KMS-11 (cell line): ENCODE data around the gene OPRM1.

Source experiments
- H2AFZ ChIP-seq: fragments of 200-600 bp; sonication (generic); 2 replicates; pipeline ENCODE4 v1.6.1; 2016; ENCODE audit warnings: antibody characterized with exemption, mixed run types, low read depth
- H3K27ac ChIP-seq: fragments of 200-600 bp; sonication (generic); 2 replicates; pipeline ENCODE4 v1.6.1; 2016; ENCODE audit warnings: mild to moderate bottlenecking, mixed run types
- H3K27me3 ChIP-seq: fragments of 200-600 bp; sonication (generic); 2 replicates; pipeline ENCODE4 v1.6.1; 2017; ENCODE audit warnings: mild to moderate bottlenecking, low read depth, mixed run types, moderate library complexity; ENCODE audit not compliant: insufficient read depth
- H3K36me3 ChIP-seq: fragments of 200-600 bp; sonication (generic); 2 replicates; pipeline ENCODE4 v1.6.1; 2017; ENCODE audit warnings: mild to moderate bottlenecking, mixed run types; ENCODE audit not compliant: insufficient read depth
- H3K4me1 ChIP-seq: fragments of 200-600 bp; sonication (generic); 2 replicates; pipeline ENCODE4 v1.6.1; 2016; ENCODE audit warnings: mild to moderate bottlenecking, low read depth, mixed run types; ENCODE audit not compliant: poor library complexity, severe bottlenecking
- H3K4me2 ChIP-seq: fragments of 200-600 bp; sonication (generic); 2 replicates; pipeline ENCODE4 v1.7.0; 2016; ENCODE audit warnings: mild to moderate bottlenecking, mixed run types
- H3K4me3 ChIP-seq: fragments of 200-600 bp; sonication (generic); IDR thresholded peaks from 2 replicates; pipeline ENCODE4 v1.6.1; 2017; ENCODE audit warnings: low read depth, low read length, mixed read lengths; ENCODE audit not compliant: insufficient read depth
- H3K79me2 ChIP-seq: fragments of 200-600 bp; sonication (generic); 2 replicates; pipeline ENCODE4 v1.6.1; 2016; ENCODE audit warnings: low read depth, mixed run types; ENCODE audit not compliant: insufficient read depth
- H3K9ac ChIP-seq: fragments of 200-600 bp; sonication (generic); 2 replicates; pipeline ENCODE4 v1.6.1; 2016; ENCODE audit warnings: mild to moderate bottlenecking, mixed run types
- H4K20me1 ChIP-seq: fragments of 200-600 bp; sonication (generic); 2 replicates; pipeline ENCODE4 v1.6.1; 2016; ENCODE audit warnings: mild to moderate bottlenecking, mixed run types; ENCODE audit not compliant: insufficient read depth
- TF ChIP-seq, protein P1 (sequence below): fragments of 200-600 bp; sonication (generic); conservative IDR thresholded peaks from 2 replicates; pipeline ENCODE4 v1.6.1; 2017; ENCODE audit warnings: low read depth, mild to moderate bottlenecking, antibody characterized with exemption, low read length, moderate library complexity, mixed read lengths

The OPRM1 gene

DNA sequence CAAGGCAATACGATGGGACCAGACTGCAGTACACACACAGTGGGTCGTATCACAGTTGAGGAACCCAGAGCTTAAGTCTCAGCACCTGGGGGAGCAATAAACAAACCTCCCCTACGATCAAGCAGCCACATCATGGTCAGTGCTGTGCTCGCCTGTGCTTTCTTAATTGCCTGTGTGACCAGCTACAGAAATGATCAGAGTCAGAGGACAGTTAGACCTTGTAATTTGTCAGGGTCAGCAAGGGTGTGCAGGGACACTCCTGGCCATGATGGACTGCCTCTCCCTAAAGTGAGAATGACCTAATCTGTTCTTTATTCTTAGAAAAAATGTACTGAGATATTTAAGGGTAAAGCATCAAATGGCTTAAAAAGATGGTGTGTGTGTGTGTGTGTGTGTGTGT is 78.4 kb downstream of the OPRM1 start:
- H2AFZ ChIP-seq, result no peak overlapping the region
- TF ChIP-seq, protein P1, sequence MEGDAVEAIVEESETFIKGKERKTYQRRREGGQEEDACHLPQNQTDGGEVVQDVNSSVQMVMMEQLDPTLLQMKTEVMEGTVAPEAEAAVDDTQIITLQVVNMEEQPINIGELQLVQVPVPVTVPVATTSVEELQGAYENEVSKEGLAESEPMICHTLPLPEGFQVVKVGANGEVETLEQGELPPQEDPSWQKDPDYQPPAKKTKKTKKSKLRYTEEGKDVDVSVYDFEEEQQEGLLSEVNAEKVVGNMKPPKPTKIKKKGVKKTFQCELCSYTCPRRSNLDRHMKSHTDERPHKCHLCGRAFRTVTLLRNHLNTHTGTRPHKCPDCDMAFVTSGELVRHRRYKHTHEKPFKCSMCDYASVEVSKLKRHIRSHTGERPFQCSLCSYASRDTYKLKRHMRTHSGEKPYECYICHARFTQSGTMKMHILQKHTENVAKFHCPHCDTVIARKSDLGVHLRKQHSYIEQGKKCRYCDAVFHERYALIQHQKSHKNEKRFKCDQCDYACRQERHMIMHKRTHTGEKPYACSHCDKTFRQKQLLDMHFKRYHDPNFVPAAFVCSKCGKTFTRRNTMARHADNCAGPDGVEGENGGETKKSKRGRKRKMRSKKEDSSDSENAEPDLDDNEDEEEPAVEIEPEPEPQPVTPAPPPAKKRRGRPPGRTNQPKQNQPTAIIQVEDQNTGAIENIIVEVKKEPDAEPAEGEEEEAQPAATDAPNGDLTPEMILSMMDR, result no peak
- no peak overlapping the region for H3K27ac ChIP-seq
- no peak overlapping the region for H3K9ac ChIP-seq
- no peaks in the 10 kb centered on the region for H3K79me2 ChIP-seq
- no peak overlapping the region for H3K4me3 ChIP-seq
- no peaks in the 10 kb centered on the region for H3K4me1 ChIP-seq
- no peak overlapping the region for H3K4me2 ChIP-seq
- H3K27me3 ChIP-seq, result no peaks in the 10 kb centered on the region
- no peaks in the 10 kb centered on the region for H3K36me3 ChIP-seq
- no peaks in the 10 kb centered on the region for H4K20me1 ChIP-seq

DNA sequence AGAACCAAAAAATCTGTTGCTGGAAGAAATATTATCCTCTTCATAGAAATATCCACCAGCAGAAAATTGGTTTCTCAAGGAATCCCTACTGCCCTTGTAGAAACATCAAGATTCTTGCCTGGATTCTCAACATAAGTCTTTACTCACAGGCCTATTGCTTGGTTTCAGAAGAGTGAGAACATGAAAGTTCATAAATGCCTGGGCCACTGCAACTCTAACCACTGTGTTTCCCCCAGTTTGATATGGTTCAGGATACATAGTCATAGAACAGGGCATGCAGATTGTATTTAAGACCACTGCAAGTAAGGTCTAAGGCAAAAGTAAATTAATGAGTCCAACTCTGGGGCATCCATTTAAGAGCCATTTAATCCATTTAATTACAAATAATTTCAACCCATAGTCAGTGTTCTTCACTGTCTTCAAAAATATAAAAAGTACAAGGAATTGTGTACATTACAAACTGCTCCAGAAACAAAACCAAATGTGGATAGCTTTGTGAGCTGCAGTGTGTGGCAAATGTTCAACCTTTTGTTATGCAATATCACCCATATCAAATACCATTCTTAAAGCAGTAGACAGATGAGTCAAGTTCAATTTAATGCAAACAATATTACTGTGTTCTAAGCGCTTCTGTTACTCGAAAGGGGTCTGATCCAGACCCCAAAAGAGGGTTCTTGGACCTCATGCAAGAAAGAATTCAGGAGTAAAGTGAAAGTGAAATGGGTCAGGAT is 83.3 kb downstream of the OPRM1 start:
- no peaks in the 10 kb centered on the region for H3K79me2 ChIP-seq
- no peaks in the 10 kb centered on the region for H3K27me3 ChIP-seq
- H3K4me3 ChIP-seq, result no peak overlapping the region
- no peaks in the 10 kb centered on the region for H3K36me3 ChIP-seq
- H4K20me1 ChIP-seq, result no peaks in the 10 kb centered on the region
- no peak overlapping the region for H3K4me2 ChIP-seq
- H2AFZ ChIP-seq, result no peak overlapping the region
- no peaks in the 10 kb centered on the region for H3K4me1 ChIP-seq
- H3K9ac ChIP-seq, result no peak overlapping the region
- H3K27ac ChIP-seq, result no peak overlapping the region
- TF ChIP-seq, protein P1, result no peak

DNA sequence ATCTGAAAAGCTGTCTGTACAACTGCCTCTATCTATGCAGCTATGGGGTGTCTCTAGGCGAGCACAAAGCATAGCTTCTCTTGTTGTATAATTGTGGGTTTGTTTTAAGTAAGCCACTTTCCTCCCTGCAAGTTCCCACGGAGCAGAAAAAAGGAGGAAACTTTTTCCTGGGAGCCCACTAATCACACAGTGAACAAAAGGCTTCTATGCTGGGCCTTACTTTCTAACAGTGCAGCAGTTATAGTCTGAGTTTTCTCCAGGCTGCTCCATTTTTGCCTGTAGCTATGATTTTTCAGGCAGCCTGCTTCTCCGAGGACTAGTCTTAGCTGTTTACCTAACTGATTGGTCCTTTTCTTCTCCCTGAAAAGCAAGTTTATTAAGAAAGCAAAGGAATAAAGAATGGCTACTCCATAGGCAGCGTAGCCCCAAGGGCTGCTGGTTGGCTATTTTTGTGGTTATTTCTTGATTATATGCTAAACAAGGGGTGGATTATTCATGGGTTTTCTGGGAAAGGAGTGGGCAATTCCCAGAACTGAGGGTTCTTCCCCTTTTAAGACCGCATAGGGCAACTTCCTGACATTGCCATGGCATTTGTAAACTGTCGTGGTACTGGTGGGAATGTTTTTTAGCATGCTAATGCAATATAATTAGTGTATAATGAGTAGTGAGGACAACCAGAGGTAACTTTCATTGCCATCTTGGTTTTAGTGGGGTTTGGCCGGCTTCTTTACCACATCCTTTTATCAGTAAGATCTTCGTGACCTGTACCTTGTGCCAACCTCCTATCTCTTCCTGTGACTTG is 84.3 kb downstream of the OPRM1 start:
- TF ChIP-seq, protein P1, result no peak
- H3K4me3 ChIP-seq, result no peak overlapping the region
- H2AFZ ChIP-seq, result no peak overlapping the region
- H3K9ac ChIP-seq, result no peak overlapping the region
- H3K27me3 ChIP-seq, result no peaks in the 10 kb centered on the region
- no peaks in the 10 kb centered on the region for H4K20me1 ChIP-seq
- H3K27ac ChIP-seq, result no peak overlapping the region
- no peaks in the 10 kb centered on the region for H3K36me3 ChIP-seq
- H3K4me1 ChIP-seq, result no peaks in the 10 kb centered on the region
- H3K4me2 ChIP-seq, result no peak overlapping the region
- H3K79me2 ChIP-seq, result no peaks in the 10 kb centered on the region

DNA sequence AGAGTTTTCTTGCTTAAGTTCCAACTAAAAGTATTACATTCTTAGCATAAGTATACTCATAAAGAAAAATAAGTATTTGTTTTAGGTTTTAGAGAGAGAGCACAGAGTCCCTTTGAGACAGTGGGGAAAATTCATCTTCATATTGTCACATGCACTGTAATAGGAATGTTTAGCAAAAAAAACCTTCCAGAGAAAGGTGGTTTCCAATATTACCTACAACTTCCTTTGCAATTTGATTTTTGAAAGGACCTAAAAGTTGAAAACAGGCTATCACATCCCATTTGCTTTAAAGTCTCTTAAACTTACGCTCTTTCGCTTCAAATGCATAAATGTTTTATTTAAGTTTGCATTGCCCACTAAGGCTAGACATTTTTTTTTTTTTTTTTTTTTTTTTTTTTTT is 86.4 kb downstream of the OPRM1 start:
- Histone ChIP-seq H3K9ac (no peak overlapping the region), H3K4me1 (no peaks in the 10 kb centered on the region), H3K4me2 (no peak overlapping the region), H3K27ac (no peak overlapping the region), H3K36me3 (no peaks in the 10 kb centered on the region), H2AFZ (no peak overlapping the region), H3K79me2 (no peaks in the 10 kb centered on the region), H3K27me3 (no peaks in the 10 kb centered on the region), H3K4me3 (no peak overlapping the region), H4K20me1 (no peaks in the 10 kb centered on the region)
- TF ChIP-seq, protein P1, result no peak
